IPS DF 4.7 (cell line): ENCODE measurements around the gene HFE.
"Not testable (repeated sequence)": the region's sequence is repeated elsewhere in the genome, so short reads cannot be mapped to it uniquely, and the experiment has no call there.

ENCODE experiments used
- DNase-seq: peaks from one replicate; pipeline ENCODE4 v3.0.0-alpha.2; 2013; ENCODE audit warnings: low spot score; ENCODE audit errors: extremely low read depth

The HFE gene

GRCh38 chr6:26109772-26110171, 22.5 kb downstream of the HFE start:
- DNase-seq: no peak

- no peak for DNase-seq
These were observed 26.3 kb downstream of the HFE start for GRCh38 chr6:26113570-26113969.

- DNase-seq: no peak
These were observed 28.0 kb downstream of the HFE start for GRCh38 chr6:26115226-26115625.

- no peak for DNase-seq
These were observed 29.0 kb downstream of the HFE start for GRCh38 chr6:26116267-26116666.

GRCh38 chr6:26118999-26119398, 31.8 kb downstream of the HFE start:
- DNase-seq: no peak

GRCh38 chr6:26120115-26120514, 32.9 kb downstream of the HFE start:
- not testable (repeated sequence) for DNase-seq

- DNase-seq: no peak
These were observed 33.5 kb downstream of the HFE start for GRCh38 chr6:26120807-26121140.

- DNase-seq: no peak
These were observed 34.1 kb downstream of the HFE start for GRCh38 chr6:26121141-26122004.

GRCh38 chr6:26122005-26122388, 34.8 kb downstream of the HFE start:
- DNase-seq: no peak

GRCh38 chr6:26122402-26122792, 35.2 kb downstream of the HFE start:
- no peak for DNase-seq

GRCh38 chr6:26122793-26123674, 35.8 kb downstream of the HFE start:
- DNase-seq: peak; percentile 96

- DNase-seq: no peak
These were observed 36.4 kb downstream of the HFE start for GRCh38 chr6:26123675-26123946.

GRCh38 chr6:26123947-26124780, 36.9 kb downstream of the HFE start:
- DNase-seq: peak; percentile 92

- DNase-seq: no peak
These were observed 37.8 kb downstream of the HFE start for GRCh38 chr6:26124781-26125685.

GRCh38 chr6:26126394-26127235, 39.4 kb downstream of the HFE start:
- no peak for DNase-seq

GRCh38 chr6:26128013-26128771, 41.0 kb downstream of the HFE start:
- no peak for DNase-seq

GRCh38 chr6:26129656-26130055, 42.4 kb downstream of the HFE start:
- no peak for DNase-seq

GRCh38 chr6:26130581-26131249, 43.5 kb downstream of the HFE start:
- no peak for DNase-seq

- DNase-seq: no peak
These were observed 44.4 kb downstream of the HFE start for GRCh38 chr6:26131618-26132017.
